B cell (primary cell): ENCODE measurements around the gene MAPKAP1. TPM values are rescaled to one million over a fixed set of nuclear protein-coding genes. Genes with fewer than 3 reads are reported as not detected.

Source experiments
- ATAC-seq: fragments of 200-7000 bp; cut with Tn5 transposase; one replicate; pipeline ENCODE4 v1.10.0; 2021; ENCODE audit warnings: low read depth, mild to moderate bottlenecking, moderate number of reproducible peaks, moderate library complexity
- CTCF ChIA-PET: fragments of 350-600 bp; sonication (Branson Sonifier 250); formaldehyde crosslinking; loops from one replicate; lab custom pipeline; 2021; ENCODE audit warnings: antibody characterized with exemption, inconsistent platforms; lab: Charles Lee
- POLR2A ChIA-PET: fragments of 350-600 bp; sonication (Branson Sonifier 250); formaldehyde crosslinking; loops from one replicate; lab custom pipeline; 2021; ENCODE audit warnings: antibody characterized with exemption; lab: Charles Lee
- DNase-seq: peaks from one replicate; pipeline ENCODE4 v3.0.0; 2013
- H2AFZ ChIP-seq: 2 replicates; pipeline ENCODE4 v1.6.1; 2012; ENCODE audit warnings: mild to moderate bottlenecking, low read depth, low read length; ENCODE audit not compliant: insufficient read depth, poor library complexity, severe bottlenecking
- H3K27ac ChIP-seq, 2 donors: 1 replicate in 1 of 2; 2 replicates in 1 of 2; pipeline ENCODE4 v1.5.1; 2012 to 2013; ENCODE audit warnings: low read length in 2 of 2, mild to moderate bottlenecking in 2 of 2, moderate library complexity in 1 of 2
- H3K27me3 ChIP-seq, 4 experiments: fragments of 200-600 bp in 1 of 4; sonication (generic) in 1 of 4; replicated peaks in 1 of 4; 1 replicate in 2 of 4; 2 replicates in 2 of 4; pipeline versions ENCODE4 v1.6.1 to v1.7.0; 2013 to 2016; ENCODE audit warnings: low read length in 3 of 4, mild to moderate bottlenecking in 2 of 4, mixed read lengths in 1 of 4, moderate library complexity in 1 of 4; ENCODE audit not compliant: insufficient read depth in 4 of 4, control insufficient read depth in 3 of 4; ENCODE audit errors: control extremely low read depth in 1 of 4
- H3K36me3 ChIP-seq, 2 experiments: replicated peaks in 1 of 2; 1 replicate in 1 of 2; 2 replicates in 1 of 2; pipeline versions ENCODE4 v1.6.1 to v1.7.1; 2013; ENCODE audit warnings: low read length in 1 of 2; ENCODE audit not compliant: insufficient read depth in 2 of 2, control insufficient read depth in 1 of 2; ENCODE audit errors: control extremely low read depth in 1 of 2, extremely low read depth in 1 of 2
- H3K4me1 ChIP-seq, 2 donors: fragments of 200-600 bp in 1 of 2; sonication (generic) in 1 of 2; 1 replicate in 1 of 2; 2 replicates in 1 of 2; pipeline versions ENCODE4 v1.5.1 to v1.6.1; 2013 to 2017; ENCODE audit warnings: low read length in 2 of 2; ENCODE audit not compliant: control insufficient read depth in 2 of 2, insufficient read depth in 2 of 2
- H3K4me2 ChIP-seq: replicated peaks from 2 replicates; pipeline ENCODE3; 2012; ENCODE audit warnings: mild to moderate bottlenecking, low read depth, low read length; ENCODE audit not compliant: poor library complexity, severe bottlenecking
- H3K4me3 ChIP-seq, 5 experiments: fragments of 200-600 bp in 1 of 5; sonication (generic) in 1 of 5; 1 replicate in 3 of 5; 2 replicates in 2 of 5; pipeline versions ENCODE4 v1.5.1 to v1.7.0; 2011 to 2016; ENCODE audit warnings: low read length in 4 of 5, mild to moderate bottlenecking in 4 of 5, low read depth in 2 of 5, control low read depth in 1 of 5, moderate library complexity in 1 of 5; ENCODE audit not compliant: insufficient read depth in 1 of 5; ENCODE audit errors: control extremely low read depth in 1 of 5, extremely low read depth in 1 of 5
- H3K79me2 ChIP-seq: fragments of 200-600 bp; sonication (generic); one replicate; pipeline ENCODE4 v1.6.0; 2016; ENCODE audit warnings: low read length; ENCODE audit not compliant: control insufficient read depth, insufficient read depth
- H3K9ac ChIP-seq: fragments of 200-600 bp; sonication (generic); 2 replicates; pipeline ENCODE4 v1.6.1; 2017; ENCODE audit warnings: mild to moderate bottlenecking, low read length, moderate library complexity
- H3K9me3 ChIP-seq, 3 donors: one replicate each; pipeline versions ENCODE4 v1.6.1 to v1.7.1; 2013; ENCODE audit warnings: low read length in 2 of 3; ENCODE audit not compliant: control insufficient read depth in 2 of 3, insufficient read depth in 1 of 3; ENCODE audit errors: control extremely low read depth in 1 of 3
- H4K20me1 ChIP-seq: 2 replicates; pipeline ENCODE4 v1.6.0; 2012; ENCODE audit warnings: mild to moderate bottlenecking, low read length; ENCODE audit not compliant: insufficient read depth, control insufficient read depth, poor library complexity, severe bottlenecking
- H3K27ac Mint-ChIP-seq: one replicate; pipeline ENCODE4 v1.8.0; 2021; ENCODE audit warnings: mixed read lengths
- H3K27me3 Mint-ChIP-seq: one replicate; pipeline ENCODE4 v1.8.0; 2021; ENCODE audit warnings: mixed read lengths
- H3K4me1 Mint-ChIP-seq: one replicate; pipeline ENCODE4 v1.8.0; 2021; ENCODE audit warnings: mixed read lengths
- H3K4me3 Mint-ChIP-seq: one replicate; pipeline ENCODE4 v1.8.0; 2021; ENCODE audit warnings: mixed read lengths
- H3K9me3 Mint-ChIP-seq: one replicate; pipeline ENCODE4 v1.8.0; 2022; ENCODE audit warnings: mixed read lengths; ENCODE audit not compliant: insufficient read depth
- EZH2 ChIP-seq: IDR thresholded peaks from 2 replicates; pipeline ENCODE4 v1.6.1; 2012; ENCODE audit warnings: borderline replicate concordance, low read depth, mild to moderate bottlenecking, moderate library complexity, low read length; ENCODE audit not compliant: insufficient read depth, poor library complexity, severe bottlenecking
- WGBS: methylation state at CpG from one replicate; pipeline ENCODE4 v1.1.5; 2013; ENCODE audit warnings: missing lambda C conversion rate; ENCODE audit not compliant: insufficient coverage; 5-methylcytosine and 5-hydroxymethylcytosine counted together
- intact Hi-C: fragments of 100-400 bp; cut with micrococcal nuclease; formaldehyde crosslinking; loops from one replicate; pipeline ENCODE4 v1.10.0; 2022
- polyA plus RNA-seq: library from polyadenylated mRNA; depleted of rRNA; stranded (reverse); fragments of >200 nt; gene quantifications from 2 replicates; pipeline ENCODE4 v1.2.3, GENCODE V29; 2012
- total RNA-seq, 2 donors: library from RNA; stranded (reverse); fragments of 120-200 nt in 1 of 2; gene quantifications; 1 replicate in 1 of 2; 2 replicates in 1 of 2; pipeline versions ENCODE4 v1.2.3 to v1.2.4, GENCODE V29; 2013 to 2022
- TF ChIP-seq, protein P1 (sequence below): fragments of 200-600 bp; IDR thresholded peaks from one replicate; pipeline ENCODE4 v1.8.0; 2022; ENCODE audit warnings: antibody characterized with exemption, mild to moderate bottlenecking

The MAPKAP1 gene
- total and polyA plus RNA-seq, 2 donors (not counting 1 experiment from before 2014, with no cell fraction given) = 51.6 to 62.4 TPM

DNA sequence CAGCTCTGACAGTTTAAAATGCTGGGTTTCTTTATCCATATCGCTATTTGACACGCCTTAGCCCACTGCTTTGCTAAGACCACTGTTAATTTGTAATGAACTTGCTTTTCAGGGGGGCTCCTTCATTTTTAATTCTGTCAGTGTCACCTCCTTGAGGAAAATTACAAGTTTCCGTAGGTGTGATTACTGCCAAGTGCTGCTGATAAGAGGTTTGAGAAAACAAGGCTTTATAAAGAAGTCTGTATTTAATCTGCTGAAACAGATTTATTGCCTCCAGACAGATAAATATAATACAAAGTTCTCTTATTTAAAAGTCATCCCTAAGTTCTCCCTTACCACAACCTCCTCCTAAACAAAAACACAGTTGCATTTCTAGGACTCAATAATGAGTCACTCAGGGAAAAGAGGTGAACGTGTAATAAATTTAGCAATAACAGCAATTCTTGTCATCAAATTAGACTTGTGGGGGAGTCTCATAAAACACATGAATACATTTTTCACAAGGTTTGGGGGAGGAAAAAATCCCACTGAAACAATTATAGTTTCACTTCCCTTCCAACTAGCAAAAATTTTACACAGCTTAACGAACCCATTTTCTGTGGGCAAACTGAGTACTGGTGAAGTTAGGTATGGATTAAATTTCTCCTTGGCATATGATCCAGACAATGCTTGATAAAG lies 72.8 kb downstream of the MAPKAP1 start:
- Histone ChIP-seq H4K20me1 (peaks cover 9% of the 10 kb centered on the region), H2AFZ (no peak overlapping the region), H3K4me2 (peak overlapping the region; percentile 42), H3K79me2 (peaks cover 77% of the 10 kb centered on the region), H3K27me3 (no peaks in the 10 kb centered on the region), H3K9ac (no peak overlapping the region), H3K36me3 (no peaks in the 10 kb centered on the region), H3K4me3 (no peak overlapping the region), H3K9me3 (no peaks in the 10 kb centered on the region), H3K27ac (no peak overlapping the region), H3K4me1 (peaks cover 95 to 96% of the 10 kb centered on the region in 2 donors)
- H3K4me1 Mint-ChIP-seq = peaks cover 82% of the 10 kb centered on the region
- CTCF ChIA-PET = interaction anchor here (2.0 kb wide), 1 partner anchor 15 kb away, joined by 18 read pairs; no protein-coding TSS in a partner anchor
- ATAC-seq (no peak), DNase-seq (peak; percentile 55)
- intact Hi-C loops = loop anchor here (5.0 kb wide), 3 partner anchors 73 to 188 kb away; partner anchors contain the start of genes MAPKAP1 and PBX3
- no CpG with 5 or more reads among the region's 5 CpGs for WGBS
- H3K9me3 Mint-ChIP-seq = no peaks in the 10 kb centered on the region
- POLR2A ChIA-PET = interaction anchor here (1.0 kb wide), 1 partner anchor 16 kb away, joined by 4 read pairs; no protein-coding TSS in a partner anchor
- TF ChIP-seq, protein P1, sequence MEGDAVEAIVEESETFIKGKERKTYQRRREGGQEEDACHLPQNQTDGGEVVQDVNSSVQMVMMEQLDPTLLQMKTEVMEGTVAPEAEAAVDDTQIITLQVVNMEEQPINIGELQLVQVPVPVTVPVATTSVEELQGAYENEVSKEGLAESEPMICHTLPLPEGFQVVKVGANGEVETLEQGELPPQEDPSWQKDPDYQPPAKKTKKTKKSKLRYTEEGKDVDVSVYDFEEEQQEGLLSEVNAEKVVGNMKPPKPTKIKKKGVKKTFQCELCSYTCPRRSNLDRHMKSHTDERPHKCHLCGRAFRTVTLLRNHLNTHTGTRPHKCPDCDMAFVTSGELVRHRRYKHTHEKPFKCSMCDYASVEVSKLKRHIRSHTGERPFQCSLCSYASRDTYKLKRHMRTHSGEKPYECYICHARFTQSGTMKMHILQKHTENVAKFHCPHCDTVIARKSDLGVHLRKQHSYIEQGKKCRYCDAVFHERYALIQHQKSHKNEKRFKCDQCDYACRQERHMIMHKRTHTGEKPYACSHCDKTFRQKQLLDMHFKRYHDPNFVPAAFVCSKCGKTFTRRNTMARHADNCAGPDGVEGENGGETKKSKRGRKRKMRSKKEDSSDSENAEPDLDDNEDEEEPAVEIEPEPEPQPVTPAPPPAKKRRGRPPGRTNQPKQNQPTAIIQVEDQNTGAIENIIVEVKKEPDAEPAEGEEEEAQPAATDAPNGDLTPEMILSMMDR = no peak
- TF ChIP-seq EZH2 = no peak
- no peaks in the 10 kb centered on the region for H3K27me3 Mint-ChIP-seq
- H3K27ac Mint-ChIP-seq = peak overlapping the region; percentile 54
- peak overlapping the region; percentile 48 for H3K4me3 Mint-ChIP-seq
